Astrocyte of the cerebellum (primary cell): ENCODE measurements around the gene GATAD1.
"Not testable (repeated sequence)": the region's sequence is repeated elsewhere in the genome, so short reads cannot be mapped to it uniquely, and the experiment has no call there.

Source experiments
- DNase-seq: peaks from one replicate; pipeline ENCODE4 v3.0.0-alpha.2; 2011; ENCODE audit warnings: low read depth
- H3K4me3 ChIP-seq: 2 replicates; pipeline ENCODE4 v1.5.1; 2011; ENCODE audit warnings: mild to moderate bottlenecking, low read depth, low read length, moderate library complexity
- CTCF ChIP-seq: IDR thresholded peaks from 2 replicates; pipeline ENCODE4 v1.5.1; 2012; ENCODE audit warnings: low read length, low read depth, moderate library complexity, mild to moderate bottlenecking; ENCODE audit errors: missing control alignments
- in situ Hi-C: cut with HindIII; loops from 2 replicates; pipeline ENCODE4 v1.10.0; 2017; ENCODE audit warnings: low sequenced_read_pairs

Gene GATAD1

GRCh38 chr7:92436612-92437445 is 10.5 kb upstream of the GATAD1 start:
- DNase-seq, result no peak
- no peak overlapping the region for H3K4me3 ChIP-seq
- in situ Hi-C loops, result no loop called here
- TF ChIP-seq CTCF, result no peak

GRCh38 chr7:92437956-92438491 is 9.3 kb upstream of the GATAD1 start:
- DNase-seq, result no peak
- in situ Hi-C loops, result no loop called here
- TF ChIP-seq CTCF, result no peak
- H3K4me3 ChIP-seq, result no peak overlapping the region

GRCh38 chr7:92442720-92443119 is 4.6 kb upstream of the GATAD1 start:
- DNase-seq, H3K4me3 ChIP-seq, in situ Hi-C loops: not testable (repeated sequence)

- peak overlapping the region; percentile 88 for H3K4me3 ChIP-seq
- TF ChIP-seq CTCF, result no peak
- in situ Hi-C loops, result no loop called here
- no peak for DNase-seq
These were observed 375 bp upstream of the GATAD1 start for GRCh38 chr7:92446869-92447344.

GRCh38 chr7:92448205-92448747 is 994 bp downstream of the GATAD1 start:
- in situ Hi-C loops, result no loop called here
- peak; percentile 51 for TF ChIP-seq CTCF
- no peak for DNase-seq
- peak overlapping the region; percentile 88 for H3K4me3 ChIP-seq

GRCh38 chr7:92451645-92452044 is 4.4 kb downstream of the GATAD1 start:
- in situ Hi-C loops, result no loop called here
- DNase-seq, result no peak
- no peak for TF ChIP-seq CTCF
- no peak overlapping the region for H3K4me3 ChIP-seq

GRCh38 chr7:92456236-92456635 is 9.0 kb downstream of the GATAD1 start:
- in situ Hi-C loops, result no loop called here
- TF ChIP-seq CTCF, result no peak
- no peak for DNase-seq
- no peak overlapping the region for H3K4me3 ChIP-seq
